Psoas muscle (tissue), 8 donors: ENCODE results near the gene EAF1. TPM values are rescaled to one million over a fixed set of nuclear protein-coding genes. Genes with fewer than 3 reads are reported as not detected.

Experiments
- ATAC-seq, 4 donors: fragments of 200-7000 bp; cut with Tn5 transposase; one replicate each; pipeline ENCODE4 v1.9.1; 2020; ENCODE audit warnings: moderate library complexity in 3 of 4, mild to moderate bottlenecking in 2 of 4
- DNase-seq, 2 donors: peaks; one replicate each; pipeline ENCODE4 v3.0.0-alpha.2; 2020
- H3K27ac ChIP-seq: fragments of 200-600 bp; one replicate; pipeline ENCODE4 v1.8.0; 2022
- H3K27me3 ChIP-seq, 3 donors: fragments of 200-600 bp in 1 of 3; one replicate each; pipeline versions ENCODE4 v1.6.1 to v1.8.0; 2013 to 2022; ENCODE audit warnings: low read length in 2 of 3, mild to moderate bottlenecking in 2 of 3, moderate library complexity in 1 of 3; ENCODE audit not compliant: insufficient read depth in 3 of 3
- H3K36me3 ChIP-seq, 2 donors: fragments of 200-600 bp in 1 of 2; one replicate each; pipeline versions ENCODE4 v1.6.1 to v1.8.0; 2013 to 2022; ENCODE audit warnings: low read depth in 1 of 2, mild to moderate bottlenecking in 1 of 2, moderate library complexity in 1 of 2; ENCODE audit not compliant: insufficient read depth in 1 of 2
- H3K4me1 ChIP-seq: fragments of 200-600 bp; one replicate; pipeline ENCODE4 v1.8.0; 2022
- H3K4me3 ChIP-seq: fragments of 200-600 bp; one replicate; pipeline ENCODE4 v1.8.0; 2022; ENCODE audit warnings: mild to moderate bottlenecking
- H3K9me3 ChIP-seq: fragments of 200-600 bp; one replicate; pipeline ENCODE4 v1.8.0; 2022
- WGBS, 3 donors: extraction: QIAGEN DNeasy Blood & Tissue Kit; methylation state at CpG; one replicate each; pipeline versions ENCODE4 v1.1.6 to v1.1.7; 2013; 5-methylcytosine and 5-hydroxymethylcytosine counted together
- intact Hi-C, 2 donors: fragments of 100-400 bp; cut with DNase I; formaldehyde crosslinking; loops; one replicate each; pipeline versions ENCODE4 v1.11.0 to v1.14.2; 2022
- polyA plus RNA-seq, 3 donors: library from polyadenylated mRNA; stranded (reverse); fragments of 200-250 nt; gene quantifications; one replicate each; pipeline ENCODE4 v1.2.3, GENCODE V29; 2013
- total RNA-seq, 4 donors: library from RNA; stranded (reverse); fragmentation: NEBNext Ultra II Directional in 2 of 4; extraction: Animal tissue kit (Norgen Biotek cat#: 25700) in 2 of 4; gene quantifications; one replicate each; pipeline versions ENCODE4 v1.2.1 to v1.2.4, GENCODE V29; 2021 to 2023
- TF ChIP-seq, protein P1 (sequence below): fragments of 200-600 bp; IDR thresholded peaks from one replicate; pipeline ENCODE4 v1.8.0; 2022; ENCODE audit warnings: antibody characterized with exemption
- donor health status: healthy with polysubstance abuse.
- donor health status: DM: no; HTN: no; CAD: no; lungs with moderate emphysema.
- donor health status: Bipolar disorder and iron deficiency.
- donor health status: healthy.
- donor health status: DM: yes; HTN: yes; CAD: no.
- donor health status: DM: no; HTN: no; CAD: no.
- donor health status: DM: no; HTN: no; CAD: no.
- donor health status: DM: yes; HTN: yes; CAD: no.

The EAF1 gene
- total and polyA plus RNA-seq, 7 donors: 5.0 to 17.9 (median 9.6) TPM

DNA sequence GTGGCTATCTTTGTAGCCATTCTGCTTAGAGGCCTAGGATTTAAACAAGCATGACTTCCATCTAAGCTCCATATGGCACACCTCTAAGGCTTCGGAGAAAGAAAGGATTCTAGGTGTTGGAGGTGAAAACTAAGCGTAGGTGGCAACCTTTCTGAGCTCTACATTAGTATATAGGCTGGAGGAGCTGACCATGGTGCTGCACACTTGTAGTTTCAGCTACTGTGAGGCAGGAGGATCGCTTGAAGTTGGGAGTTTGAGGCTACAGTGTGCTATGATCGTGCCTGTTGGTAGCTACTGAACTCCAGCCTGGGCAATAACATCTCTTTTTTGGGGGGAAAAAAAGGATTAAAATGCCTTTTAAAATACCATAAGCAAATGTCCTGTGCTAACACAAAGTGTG lies 7.4 kb downstream of the EAF1 start:
- ATAC-seq (no peak), DNase-seq (no peak)
- 93 to 97% (median 95%) methylated on average over 4 of the region's 4 CpGs for WGBS, 3 donors
- TF ChIP-seq, protein P1, sequence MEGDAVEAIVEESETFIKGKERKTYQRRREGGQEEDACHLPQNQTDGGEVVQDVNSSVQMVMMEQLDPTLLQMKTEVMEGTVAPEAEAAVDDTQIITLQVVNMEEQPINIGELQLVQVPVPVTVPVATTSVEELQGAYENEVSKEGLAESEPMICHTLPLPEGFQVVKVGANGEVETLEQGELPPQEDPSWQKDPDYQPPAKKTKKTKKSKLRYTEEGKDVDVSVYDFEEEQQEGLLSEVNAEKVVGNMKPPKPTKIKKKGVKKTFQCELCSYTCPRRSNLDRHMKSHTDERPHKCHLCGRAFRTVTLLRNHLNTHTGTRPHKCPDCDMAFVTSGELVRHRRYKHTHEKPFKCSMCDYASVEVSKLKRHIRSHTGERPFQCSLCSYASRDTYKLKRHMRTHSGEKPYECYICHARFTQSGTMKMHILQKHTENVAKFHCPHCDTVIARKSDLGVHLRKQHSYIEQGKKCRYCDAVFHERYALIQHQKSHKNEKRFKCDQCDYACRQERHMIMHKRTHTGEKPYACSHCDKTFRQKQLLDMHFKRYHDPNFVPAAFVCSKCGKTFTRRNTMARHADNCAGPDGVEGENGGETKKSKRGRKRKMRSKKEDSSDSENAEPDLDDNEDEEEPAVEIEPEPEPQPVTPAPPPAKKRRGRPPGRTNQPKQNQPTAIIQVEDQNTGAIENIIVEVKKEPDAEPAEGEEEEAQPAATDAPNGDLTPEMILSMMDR: no peak
- no peaks in the 10 kb centered on the region for H3K9me3 ChIP-seq
- peaks cover 3% of the 10 kb centered on the region for H3K4me1 ChIP-seq
- H3K4me3 ChIP-seq: no peak overlapping the region
- H3K36me3 ChIP-seq: peaks cover 4 to 98% of the 10 kb centered on the region in 2 donors
- H3K27me3 ChIP-seq: no peaks in the 10 kb centered on the region
- intact Hi-C loops: no loop called here
- no peak overlapping the region for H3K27ac ChIP-seq

DNA sequence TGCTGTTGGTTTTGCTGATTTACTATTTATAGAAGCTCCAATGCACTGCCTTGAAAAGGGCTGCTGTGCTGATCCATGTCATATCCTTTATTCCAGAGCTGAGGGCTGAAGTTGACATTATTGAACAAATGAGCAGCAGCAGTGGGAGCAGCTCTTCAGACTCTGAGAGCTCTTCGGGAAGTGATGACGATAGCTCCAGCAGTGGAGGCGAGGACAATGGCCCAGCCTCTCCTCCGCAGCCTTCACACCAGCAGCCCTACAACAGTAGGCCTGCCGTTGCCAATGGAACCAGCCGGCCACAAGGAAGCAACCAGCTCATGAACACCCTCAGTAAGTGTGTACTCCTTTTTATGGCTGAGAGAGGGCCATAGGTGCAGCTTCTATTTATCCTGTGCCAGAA lies 8.8 kb downstream of the EAF1 start:
- DNase-seq (no peak), ATAC-seq (no peak)
- Histone ChIP-seq H3K27me3 (no peaks in the 10 kb centered on the region), H3K36me3 (peaks cover 6 to 100% of the 10 kb centered on the region in 2 donors), H3K27ac (no peak overlapping the region), H3K9me3 (no peaks in the 10 kb centered on the region), H3K4me3 (no peak overlapping the region), H3K4me1 (no peaks in the 10 kb centered on the region)
- TF ChIP-seq, protein P1: no peak
- intact Hi-C loops: no loop called here
- WGBS, 3 donors: 91 to 93% (median 91%) methylated on average over 6 of the region's 6 CpGs

DNA sequence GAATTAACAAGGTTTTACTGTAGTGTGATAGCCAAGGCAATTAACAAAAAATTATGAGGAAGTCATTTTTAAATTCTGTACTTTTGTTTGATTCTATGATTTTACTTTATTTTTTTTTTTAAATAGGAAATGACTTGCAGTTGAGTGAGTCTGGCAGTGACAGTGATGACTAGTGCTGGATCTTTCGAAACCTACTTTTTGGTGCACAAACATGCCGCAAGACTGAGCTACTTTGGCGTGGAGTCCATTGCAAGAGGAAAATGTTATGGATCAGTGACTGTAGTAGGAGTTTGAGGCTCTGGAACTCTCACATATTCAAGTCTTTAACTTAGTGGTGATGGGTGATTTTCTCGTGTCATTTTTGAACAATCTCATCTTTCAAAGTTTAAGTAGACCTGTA lies 11.6 kb downstream of the EAF1 start:
- H3K27ac ChIP-seq: no peak overlapping the region
- no peaks in the 10 kb centered on the region for H3K4me1 ChIP-seq
- peak in 2 of 4 donors; percentile 47 to 56 for ATAC-seq
- WGBS, 3 donors: 86 to 93% (median 91%) methylated on average over 4 of the region's 4 CpGs
- no peak overlapping the region for H3K4me3 ChIP-seq
- H3K36me3 ChIP-seq: peaks cover 6 to 94% of the 10 kb centered on the region in 2 donors
- H3K27me3 ChIP-seq: no peaks in the 10 kb centered on the region
- no peaks in the 10 kb centered on the region for H3K9me3 ChIP-seq
- intact Hi-C loops: no loop called here
- no peak for DNase-seq
- TF ChIP-seq, protein P1: no peak

DNA sequence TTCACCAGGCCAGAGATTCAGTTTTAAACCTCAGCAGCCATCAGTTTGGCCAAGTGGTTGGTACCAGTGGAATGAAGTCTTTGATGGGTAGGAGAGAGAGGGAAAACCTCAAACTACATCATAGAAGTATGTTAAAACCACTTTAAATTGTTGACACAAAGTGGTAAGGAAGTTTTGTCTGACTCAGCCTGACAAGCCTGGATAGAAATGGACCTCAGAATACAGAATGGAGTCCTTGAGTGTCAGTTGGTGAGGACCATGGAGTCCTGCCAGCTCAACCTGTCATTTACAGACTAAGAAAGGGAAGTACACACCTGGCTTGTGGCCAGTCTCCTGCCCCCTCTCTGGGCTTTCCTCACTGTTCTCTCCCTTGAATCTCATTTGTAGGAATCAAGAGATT lies 12.1 kb downstream of the EAF1 start:
- Histone ChIP-seq H3K9me3 (no peaks in the 10 kb centered on the region), H3K36me3 (peaks cover 3 to 93% of the 10 kb centered on the region in 2 donors), H3K27ac (no peak overlapping the region), H3K4me3 (no peak overlapping the region), H3K4me1 (no peaks in the 10 kb centered on the region), H3K27me3 (no peaks in the 10 kb centered on the region)
- intact Hi-C loops: no loop called here
- DNase-seq (no peak), ATAC-seq (peak in 1 of 4 donors; percentile 34)
- TF ChIP-seq, protein P1: no peak

DNA sequence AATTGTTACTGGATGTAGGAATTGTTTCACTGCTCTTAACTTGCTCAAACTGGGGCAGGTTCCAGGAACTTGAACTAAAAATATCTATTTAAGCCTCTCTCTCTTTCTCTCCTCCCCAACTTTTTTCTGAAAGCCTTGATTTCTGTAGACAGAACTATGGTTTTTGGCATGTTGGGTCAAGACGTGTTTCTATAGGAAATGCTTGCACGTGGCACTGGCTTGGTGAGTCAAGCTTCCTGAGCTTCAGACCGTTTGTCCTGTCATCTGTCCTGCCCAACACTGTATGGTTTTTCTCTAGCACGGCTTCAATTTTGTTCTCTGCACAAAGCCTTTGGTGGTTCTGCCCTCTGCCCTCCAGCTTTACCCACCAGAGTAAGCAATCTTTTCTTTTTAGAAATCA lies 13.5 kb downstream of the EAF1 start:
- Histone ChIP-seq H3K27me3 (no peaks in the 10 kb centered on the region), H3K9me3 (no peaks in the 10 kb centered on the region), H3K27ac (no peak overlapping the region), H3K4me3 (no peak overlapping the region), H3K4me1 (no peaks in the 10 kb centered on the region), H3K36me3 (peaks cover 5 to 92% of the 10 kb centered on the region in 2 donors)
- TF ChIP-seq, protein P1: no peak
- ATAC-seq (peak in 1 of 4 donors; percentile 37), DNase-seq (no peak)
- WGBS, 3 donors: 58 to 84% (median 71%) methylated on average over 4 of the region's 4 CpGs
- intact Hi-C loops: no loop called here
